Colonic mucosa (tissue), 4 donors: ENCODE measurements around the gene SDK2. TPM values are rescaled to one million over a fixed set of nuclear protein-coding genes. Genes with fewer than 3 reads are reported as not detected.

Source experiments
- DNase-seq: peaks from one replicate; pipeline ENCODE4 v3.0.0-alpha.2; 2020
- H3K27ac ChIP-seq: fragments of 200-600 bp; one replicate; pipeline ENCODE4 v1.8.0; 2021
- H3K27me3 ChIP-seq: fragments of 200-600 bp; one replicate; pipeline ENCODE4 v1.8.0; 2021
- H3K36me3 ChIP-seq: fragments of 200-600 bp; one replicate; pipeline ENCODE4 v1.8.0; 2021
- H3K4me1 ChIP-seq: fragments of 200-600 bp; one replicate; pipeline ENCODE4 v1.8.0; 2021; ENCODE audit warnings: mild to moderate bottlenecking
- H3K4me3 ChIP-seq: fragments of 200-600 bp; one replicate; pipeline ENCODE4 v1.8.0; 2021
- H3K9ac ChIP-seq, 2 donors: one replicate each; pipeline ENCODE4 v1.7.0; 2013; ENCODE audit warnings: control low read depth in 2 of 2, low read depth in 2 of 2, low read length in 2 of 2
- H3K9me3 ChIP-seq: fragments of 200-600 bp; one replicate; pipeline ENCODE4 v1.8.0; 2021
- CTCF ChIP-seq: fragments of 200-600 bp; IDR thresholded peaks from one replicate; pipeline ENCODE4 v1.8.0; 2022; ENCODE audit warnings: antibody characterized with exemption, mild to moderate bottlenecking
- intact Hi-C: fragments of 100-400 bp; cut with DNase I; formaldehyde crosslinking; loops from one replicate; pipeline ENCODE4 v1.14.1; 2022
- total RNA-seq, 2 donors: library from RNA; stranded (reverse); fragmentation: NEBNext Ultra II Directional in 1 of 2; extraction: Animal tissue kit (Norgen Biotek cat#: 25700) in 1 of 2; gene quantifications; one replicate each; pipeline ENCODE4 v1.2.1, GENCODE V29; 2021
- donor health status: healthy.
- donor health status: DM: no; HTN: no; CAD: no.
- donor health status: DM: no; HTN: no; CAD: no.

Gene SDK2
- total RNA-seq, 2 donors from 2014 or later: 0.94 to 1.2 TPM

- Histone ChIP-seq H3K9ac (no peak overlapping the region), H3K4me3 (no peak overlapping the region), H3K27me3 (no peaks in the 10 kb centered on the region), H3K4me1 (no peaks in the 10 kb centered on the region), H3K36me3 (no peaks in the 10 kb centered on the region), H3K9me3 (no peaks in the 10 kb centered on the region), H3K27ac (no peak overlapping the region)
- intact Hi-C loops: no loop called here
- TF ChIP-seq CTCF: no peak
- DNase-seq: no peak
Measured at GRCh38 chr17:73541561-73541981, 102.7 kb downstream of the SDK2 start.

GRCh38 chr17:73541111-73541510 is 103.1 kb downstream of the SDK2 start:
- no peaks in the 10 kb centered on the region for H3K9me3 ChIP-seq
- intact Hi-C loops: no loop called here
- no peak overlapping the region for H3K9ac ChIP-seq
- H3K27me3 ChIP-seq: no peaks in the 10 kb centered on the region
- H3K4me3 ChIP-seq: no peak overlapping the region
- TF ChIP-seq CTCF: no peak
- no peaks in the 10 kb centered on the region for H3K36me3 ChIP-seq
- DNase-seq: no peak
- no peak overlapping the region for H3K27ac ChIP-seq
- no peaks in the 10 kb centered on the region for H3K4me1 ChIP-seq

GRCh38 chr17:73539166-73539565 is 105.1 kb downstream of the SDK2 start:
- no peak for DNase-seq

GRCh38 chr17:73538445-73538844 is 105.8 kb downstream of the SDK2 start:
- H3K36me3 ChIP-seq: no peaks in the 10 kb centered on the region
- intact Hi-C loops: no loop called here

More at GRCh38 chr17:73539166-73539565, 105.1 kb downstream of the SDK2 start:
- Histone ChIP-seq H3K4me1 (no peaks in the 10 kb centered on the region), H3K9ac (no peak overlapping the region), H3K4me3 (no peak overlapping the region), H3K27ac (no peak overlapping the region), H3K27me3 (no peaks in the 10 kb centered on the region), H3K9me3 (no peaks in the 10 kb centered on the region), H3K36me3 (no peaks in the 10 kb centered on the region)
- no peak for TF ChIP-seq CTCF
- intact Hi-C loops: no loop called here

GRCh38 chr17:73536700-73537605 is 107.3 kb downstream of the SDK2 start:
- Histone ChIP-seq H3K4me1 (no peaks in the 10 kb centered on the region), H3K27ac (no peak overlapping the region), H3K36me3 (no peaks in the 10 kb centered on the region), H3K27me3 (no peaks in the 10 kb centered on the region), H3K4me3 (no peak overlapping the region), H3K9ac (no peak overlapping the region), H3K9me3 (no peaks in the 10 kb centered on the region)
- TF ChIP-seq CTCF: no peak
- intact Hi-C loops: no loop called here
- no peak for DNase-seq

More at GRCh38 chr17:73538445-73538844, 105.8 kb downstream of the SDK2 start:
- no peaks in the 10 kb centered on the region for H3K9me3 ChIP-seq
- no peak overlapping the region for H3K9ac ChIP-seq
- no peak for TF ChIP-seq CTCF
- H3K27me3 ChIP-seq: no peaks in the 10 kb centered on the region
- H3K4me1 ChIP-seq: no peaks in the 10 kb centered on the region
- H3K4me3 ChIP-seq: no peak overlapping the region
- no peak for DNase-seq
- H3K27ac ChIP-seq: no peak overlapping the region
